GM12891 (cell line): Measurements from ENCODE around the gene HOXD1.

Experiments
- DNase-seq: peaks from one replicate; pipeline ENCODE4 v3.0.0; 2011; ENCODE audit warnings: low spot score; ENCODE audit not compliant: insufficient read length
- FAIRE-seq: peaks from 2 replicates; lab custom pipeline; 2011; peaks lifted over from hg19 to GRCh38; lab: Jason Lieb, UNC
- PAX5 ChIP-seq: IDR thresholded peaks from 2 replicates; pipeline ENCODE4 v1.6.1; 2011; ENCODE audit warnings: low read length, moderate library complexity, mild to moderate bottlenecking; ENCODE audit not compliant: insufficient read depth, severe bottlenecking
- POLR2A ChIP-seq: IDR thresholded peaks from 2 replicates; pipeline ENCODE4 v1.6.1; 2011; ENCODE audit warnings: low read depth, low read length, control low read depth
- POLR2AphosphoS5 ChIP-seq: IDR thresholded peaks from 2 replicates; pipeline ENCODE4 v1.6.1; 2011; ENCODE audit warnings: low read depth, low read length, control low read depth
- POU2F2 ChIP-seq: IDR thresholded peaks from 2 replicates; pipeline ENCODE4 v1.6.1; 2011; ENCODE audit warnings: low read depth, mild to moderate bottlenecking, control low read depth, low read length, moderate library complexity
- SPI1 ChIP-seq: IDR thresholded peaks from 2 replicates; pipeline ENCODE4 v1.6.1; 2011; ENCODE audit warnings: low read depth, low read length, control low read depth
- TAF1 ChIP-seq: IDR thresholded peaks from 2 replicates; pipeline ENCODE4 v1.6.1; 2011; ENCODE audit warnings: low read depth, low read length, control low read depth

The HOXD1 gene

GRCh38 chr2:176182671-176183070 lies 5.8 kb upstream of the HOXD1 start:
- no peak for TF ChIP-seq TAF1
- FAIRE-seq = no peak
- no peak for DNase-seq

DNA sequence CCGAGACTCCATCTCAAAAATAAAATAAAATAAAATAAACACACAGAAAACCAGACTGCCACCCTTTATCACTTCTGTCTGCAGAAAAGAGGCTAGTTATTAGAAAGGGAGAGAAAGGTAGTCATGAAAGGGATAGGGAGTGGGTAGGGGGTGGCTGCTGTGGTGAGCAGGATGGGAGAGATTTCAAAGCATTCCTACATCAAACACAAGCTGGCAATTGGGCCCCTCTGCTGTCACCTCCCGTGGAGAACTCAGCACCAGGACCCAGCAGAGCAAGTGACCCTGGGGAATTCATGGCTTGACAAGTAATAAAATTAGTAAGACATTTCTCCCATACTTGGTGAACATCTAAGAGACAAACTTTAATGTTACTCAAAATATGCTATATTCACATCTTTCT lies 3.7 kb upstream of the HOXD1 start:
- DNase-seq (no peak), FAIRE-seq (no peak)
- TF ChIP-seq SPI1 (no peak), TAF1 (no peak), POLR2A (no peak), POU2F2 (no peak), PAX5 (no peak), POLR2AphosphoS5 (no peak)

DNA sequence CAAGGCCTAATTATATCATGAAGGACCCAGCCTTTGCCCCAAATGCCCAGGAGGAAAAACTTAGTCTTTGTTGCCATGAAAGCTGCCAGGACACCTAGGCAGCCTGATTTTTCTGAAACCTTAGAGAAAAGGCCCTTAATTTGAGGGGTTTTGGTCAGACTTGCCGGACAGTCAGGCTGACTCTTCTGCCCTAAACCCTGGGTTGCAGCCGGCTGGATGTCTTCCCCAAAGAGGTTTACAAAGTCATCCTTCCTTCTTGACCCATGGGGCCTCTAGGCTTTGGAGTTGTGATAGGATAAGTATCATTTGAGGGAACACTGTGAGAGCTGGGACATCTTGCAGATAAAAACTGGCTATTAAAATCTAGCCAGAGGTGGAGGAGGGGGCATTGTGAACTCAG lies 2.4 kb upstream of the HOXD1 start:
- TF ChIP-seq POLR2AphosphoS5 (no peak), POLR2A (no peak), PAX5 (no peak), POU2F2 (no peak), TAF1 (no peak), SPI1 (no peak)
- DNase-seq (no peak), FAIRE-seq (no peak)

DNA sequence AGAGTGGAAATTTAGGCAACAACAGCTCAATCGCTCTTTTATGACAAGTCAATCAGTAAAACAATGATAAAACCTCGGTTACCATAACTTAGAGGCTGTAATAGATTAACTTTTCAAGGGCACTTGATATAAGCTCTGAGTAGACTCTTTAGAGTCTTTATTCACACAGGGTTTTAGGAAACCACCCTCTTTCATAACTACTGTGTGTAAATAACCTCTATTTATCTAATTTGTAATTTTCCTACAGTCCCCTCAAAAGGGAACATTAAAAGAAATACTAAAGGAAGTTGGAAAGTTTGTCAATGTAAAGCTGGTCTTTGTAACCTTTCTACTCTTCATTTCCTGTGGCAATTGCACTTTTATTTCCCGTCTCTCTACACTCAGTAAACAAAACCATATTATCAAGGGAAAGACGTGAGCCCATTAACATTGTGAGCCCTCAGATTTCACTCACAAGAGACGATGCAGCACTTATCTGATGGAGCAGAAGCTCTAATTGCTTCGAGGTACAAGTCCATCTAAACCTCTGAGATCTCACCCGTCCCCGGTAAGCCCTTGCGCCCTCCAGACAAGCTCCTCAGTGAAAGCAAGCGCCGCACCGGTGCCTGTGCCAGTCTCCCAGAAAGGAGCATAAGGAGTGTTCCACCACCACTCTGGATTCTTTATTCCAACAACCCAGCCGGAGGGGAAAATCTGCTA lies 1.1 kb upstream of the HOXD1 start:
- TF ChIP-seq TAF1 = no peak
- no peak for FAIRE-seq
- DNase-seq = no peak

DNA sequence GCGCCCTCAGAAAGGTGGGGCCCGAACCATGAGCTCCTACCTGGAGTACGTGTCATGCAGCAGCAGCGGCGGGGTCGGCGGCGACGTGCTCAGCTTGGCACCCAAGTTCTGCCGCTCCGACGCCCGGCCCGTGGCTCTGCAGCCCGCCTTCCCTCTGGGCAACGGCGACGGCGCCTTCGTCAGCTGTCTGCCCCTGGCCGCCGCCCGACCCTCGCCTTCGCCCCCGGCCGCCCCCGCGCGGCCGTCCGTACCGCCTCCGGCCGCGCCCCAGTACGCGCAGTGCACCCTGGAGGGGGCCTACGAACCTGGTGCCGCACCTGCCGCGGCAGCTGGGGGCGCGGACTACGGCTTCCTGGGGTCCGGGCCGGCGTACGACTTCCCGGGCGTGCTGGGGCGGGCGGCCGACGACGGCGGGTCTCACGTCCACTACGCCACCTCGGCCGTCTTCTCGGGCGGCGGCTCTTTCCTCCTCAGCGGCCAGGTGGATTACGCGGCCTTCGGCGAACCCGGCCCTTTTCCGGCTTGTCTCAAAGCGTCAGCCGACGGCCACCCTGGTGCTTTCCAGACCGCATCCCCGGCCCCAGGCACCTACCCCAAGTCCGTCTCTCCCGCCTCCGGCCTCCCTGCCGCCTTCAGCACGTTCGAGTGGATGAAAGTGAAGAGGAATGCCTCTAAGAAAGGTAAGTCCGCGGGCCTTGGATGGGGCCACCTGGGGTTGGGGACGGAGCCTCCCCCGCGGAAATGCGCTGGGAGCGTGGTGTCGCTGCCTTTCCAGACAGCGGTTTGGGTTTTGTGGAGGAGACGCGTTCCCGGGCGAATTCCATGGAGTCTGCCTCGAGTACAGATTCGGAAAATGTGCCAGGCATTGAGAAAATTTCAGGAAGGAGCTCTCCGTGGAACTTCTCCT lies 559 bp downstream of the HOXD1 start:
- TF ChIP-seq POLR2AphosphoS5 = no peak
- DNase-seq (no peak), FAIRE-seq (no peak)

- no peak for FAIRE-seq
- DNase-seq = no peak
- TF ChIP-seq PAX5 (no peak), POU2F2 (no peak), POLR2AphosphoS5 (no peak), SPI1 (no peak), POLR2A (no peak), TAF1 (no peak)
These were observed 1.5 kb downstream of the HOXD1 start for GRCh38 chr2:176189681-176190641.

DNA sequence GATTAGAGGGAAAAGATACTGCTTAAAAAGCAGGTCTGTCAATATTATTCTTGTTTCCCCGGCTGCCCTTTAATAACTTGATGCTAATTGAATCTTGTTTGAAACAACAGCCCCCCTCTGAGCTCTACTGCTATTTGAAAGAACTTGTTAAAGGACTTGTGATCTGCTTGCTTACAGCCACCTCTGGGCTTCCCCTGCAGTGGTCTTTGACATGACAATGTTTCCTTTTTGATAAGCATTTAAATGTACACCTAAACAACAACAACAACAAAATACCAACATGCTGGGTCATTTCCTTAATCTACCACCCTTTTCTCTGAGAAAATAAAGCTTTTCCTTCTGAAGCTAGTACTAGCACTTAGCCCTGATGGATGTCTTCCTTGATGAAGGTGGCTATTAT lies 3.9 kb downstream of the HOXD1 start:
- DNase-seq (no peak), FAIRE-seq (no peak)
- TF ChIP-seq SPI1 = no peak
- TF ChIP-seq POLR2AphosphoS5 = no peak
- TF ChIP-seq POU2F2 = no peak
- TF ChIP-seq PAX5 = no peak
- no peak for TF ChIP-seq TAF1
- TF ChIP-seq POLR2A = no peak

DNA sequence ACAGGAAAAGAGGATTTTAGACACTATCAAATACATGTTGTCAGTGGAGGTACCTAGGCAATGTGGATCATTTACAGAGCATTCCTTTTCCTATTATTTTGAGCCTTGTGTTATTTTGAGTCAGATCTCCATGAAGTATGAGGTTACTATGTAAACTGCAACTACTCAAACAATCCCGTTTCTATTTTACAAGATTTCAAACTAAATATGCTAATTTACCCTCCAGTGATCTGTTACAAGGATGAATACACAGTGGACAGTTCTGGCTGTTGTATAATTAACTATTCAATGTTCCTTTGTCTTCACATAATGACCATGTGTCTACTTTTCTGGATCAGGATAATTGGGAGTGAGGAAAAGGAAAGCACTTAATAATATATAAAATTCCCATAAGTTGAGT lies 4.6 kb downstream of the HOXD1 start:
- TF ChIP-seq POLR2AphosphoS5 = no peak
- TF ChIP-seq PAX5 = no peak
- no peak for TF ChIP-seq SPI1
- no peak for TF ChIP-seq POLR2A
- TF ChIP-seq TAF1 = no peak
- no peak for TF ChIP-seq POU2F2
- no peak for DNase-seq
- FAIRE-seq = no peak

- TF ChIP-seq TAF1 = no peak
- TF ChIP-seq POLR2A = no peak
- no peak for TF ChIP-seq POU2F2
- no peak for TF ChIP-seq POLR2AphosphoS5
- no peak for TF ChIP-seq PAX5
- no peak for TF ChIP-seq SPI1
- no peak for FAIRE-seq
- no peak for DNase-seq
These were observed 11.4 kb downstream of the HOXD1 start for GRCh38 chr2:176199902-176200301.
